Activated naive CD4-positive, alpha-beta T cell treated with anti-CD3 and anti-CD28 coated beads, Interleukin-2, amount 50 U/mL, for 72 hours (primary cell): Measurements from ENCODE around the gene TESPA1. TPM values are rescaled to one million over a fixed set of nuclear protein-coding genes. Genes with fewer than 3 reads are reported as not detected.

Source experiments
- ATAC-seq, 2 donors: fragments of 150-1000 bp; cut with Tn5 transposase; 2 replicates each; pipeline ENCODE4 v1.10.0; 2021; ENCODE audit warnings: mild to moderate bottlenecking in 2 of 2, moderate library complexity in 2 of 2
- DNase-seq, 2 donors: peaks; one replicate each; pipeline ENCODE4 v3.0.0; 2021 to 2022; ENCODE audit warnings: low spot score in 2 of 2
- H3K27ac Mint-ChIP-seq, 2 donors: one replicate each; pipeline ENCODE4 v1.8.0; 2022; ENCODE audit warnings: mild to moderate bottlenecking in 2 of 2, mixed read lengths in 2 of 2
- H3K36me3 Mint-ChIP-seq, 2 donors: one replicate each; pipeline ENCODE4 v1.8.0; 2022; ENCODE audit warnings: mixed read lengths in 2 of 2
- H3K9me3 Mint-ChIP-seq, 2 donors: one replicate each; pipeline ENCODE4 v1.8.0; 2022; ENCODE audit warnings: mixed read lengths in 2 of 2
- total RNA-seq, 2 donors: library from RNA; stranded (reverse); gene quantifications; one replicate each; pipeline ENCODE4 v1.2.3, GENCODE V29; 2022

The TESPA1 gene
- total RNA-seq, 2 donors from 2014 or later, result 94.7 to 95.8 TPM

GRCh38 chr12:54937929-54938328 lies 46.6 kb downstream of the TESPA1 start:
- peak overlapping the region in 1 of 2 donors; percentile 94 for H3K27ac Mint-ChIP-seq

DNA sequence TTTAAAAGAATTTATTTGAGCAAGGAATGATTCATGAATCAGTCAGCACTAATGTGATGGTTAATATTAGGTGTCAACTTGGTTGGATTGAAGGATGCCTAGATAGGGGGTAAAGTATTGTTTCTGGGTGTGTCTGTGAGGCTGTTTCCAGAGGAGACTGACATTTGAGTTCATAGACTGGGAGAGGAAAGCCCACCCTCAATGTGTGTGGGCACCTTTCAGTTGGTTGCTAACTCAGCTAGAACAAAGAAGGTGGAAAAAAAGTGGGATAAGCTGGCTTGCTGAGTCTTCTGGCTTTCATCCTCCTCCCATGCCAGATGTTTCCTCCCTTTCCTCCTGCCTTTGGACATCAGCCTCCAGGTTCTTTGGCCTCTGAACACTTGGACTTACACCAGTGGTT lies 47.2 kb downstream of the TESPA1 start:
- H3K27ac Mint-ChIP-seq, result peak overlapping the region in 1 of 2 donors; percentile 94
- peaks cover 17 to 23% of the 10 kb centered on the region in 2 donors for H3K9me3 Mint-ChIP-seq
- DNase-seq (no peak), ATAC-seq (no peak)
- peaks cover 16 to 46% of the 10 kb centered on the region in 2 donors for H3K36me3 Mint-ChIP-seq

More at GRCh38 chr12:54937929-54938328, 46.6 kb downstream of the TESPA1 start:
- DNase-seq (no peak), ATAC-seq (no peak)
- H3K9me3 Mint-ChIP-seq, result peaks cover 17 to 21% of the 10 kb centered on the region in 2 donors
- H3K36me3 Mint-ChIP-seq, result peaks cover 16 to 41% of the 10 kb centered on the region in 2 donors

GRCh38 chr12:54936736-54937135 lies 47.8 kb downstream of the TESPA1 start:
- DNase-seq (no peak), ATAC-seq (no peak)
- peaks cover 22 to 30% of the 10 kb centered on the region in 2 donors for H3K9me3 Mint-ChIP-seq
- peaks cover 20 to 52% of the 10 kb centered on the region in 2 donors for H3K36me3 Mint-ChIP-seq
- peak overlapping the region in 1 of 2 donors; percentile 94 for H3K27ac Mint-ChIP-seq

- DNase-seq (peak; percentile 36 to 73), ATAC-seq (peak; percentile 87 to 97)
- peaks cover 34 to 43% of the 10 kb centered on the region in 2 donors for H3K9me3 Mint-ChIP-seq
- peaks cover 33 to 66% of the 10 kb centered on the region in 2 donors for H3K36me3 Mint-ChIP-seq
- H3K27ac Mint-ChIP-seq, result peak overlapping the region; percentile 94 to 98
Observed at GRCh38 chr12:54935235-54935951, 49.2 kb downstream of the TESPA1 start.

- Mint-ChIP-seq H3K36me3 (peaks cover 40 to 76% of the 10 kb centered on the region in 2 donors), H3K27ac (peak overlapping the region in 1 of 2 donors; percentile 94), H3K9me3 (peaks cover 40 to 52% of the 10 kb centered on the region in 2 donors)
- ATAC-seq (no peak), DNase-seq (no peak)
Observed at GRCh38 chr12:54934419-54934818, 50.1 kb downstream of the TESPA1 start.

DNA sequence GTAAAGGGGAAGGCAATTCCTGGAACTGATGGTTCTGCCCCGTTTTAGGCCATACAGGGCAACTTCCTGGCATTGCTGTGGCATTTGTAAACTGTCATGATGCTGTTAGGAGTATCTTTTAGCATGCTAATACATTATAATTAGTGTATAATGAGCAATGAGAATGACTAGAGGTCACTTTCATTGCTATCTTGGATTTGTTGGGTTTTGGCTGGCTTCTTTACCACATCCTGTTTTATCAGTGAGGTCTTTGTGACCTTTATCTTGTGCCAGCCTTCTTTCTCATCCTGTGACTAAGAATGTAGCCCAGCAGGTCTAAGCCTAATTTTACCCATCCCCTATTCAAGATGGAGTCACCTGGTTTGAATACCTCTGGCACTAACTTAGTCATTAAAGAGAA lies 51.2 kb downstream of the TESPA1 start:
- H3K36me3 Mint-ChIP-seq, result peaks cover 38 to 76% of the 10 kb centered on the region in 2 donors
- ATAC-seq, result peak; percentile 34 to 63
- peaks cover 37 to 52% of the 10 kb centered on the region in 2 donors for H3K9me3 Mint-ChIP-seq
- no peak for DNase-seq
- H3K27ac Mint-ChIP-seq, result peak overlapping the region; percentile 34 to 94

DNA sequence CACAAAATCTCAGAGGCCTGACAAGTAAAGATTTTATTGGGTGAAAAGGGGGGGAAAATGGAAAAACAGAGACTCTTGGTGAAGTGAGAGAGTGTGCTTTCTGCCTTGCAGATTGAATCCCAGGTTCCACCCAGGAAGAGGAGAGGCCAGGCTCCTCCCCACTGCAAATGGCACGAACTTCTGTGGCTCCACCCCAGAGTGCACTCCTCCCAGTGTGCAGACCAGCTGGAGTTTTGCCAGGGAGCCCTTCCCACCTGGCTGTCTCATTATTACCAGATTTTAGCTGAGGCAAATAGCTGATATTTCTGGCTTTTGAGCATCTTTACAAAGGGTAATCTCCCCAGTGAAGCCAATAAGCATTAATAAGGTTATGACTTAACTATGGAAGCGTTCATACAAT lies 51.9 kb downstream of the TESPA1 start:
- peak overlapping the region in 1 of 2 donors; percentile 94 for H3K27ac Mint-ChIP-seq
- peaks cover 36 to 70% of the 10 kb centered on the region in 2 donors for H3K36me3 Mint-ChIP-seq
- no peak for DNase-seq

GRCh38 chr12:54932038-54932437 lies 52.5 kb downstream of the TESPA1 start:
- H3K36me3 Mint-ChIP-seq, result peaks cover 41 to 70% of the 10 kb centered on the region in 2 donors
- peak overlapping the region; percentile 2 to 94 for H3K27ac Mint-ChIP-seq
- no peak for ATAC-seq
- no peak for DNase-seq
- peaks cover 35 to 55% of the 10 kb centered on the region in 2 donors for H3K9me3 Mint-ChIP-seq

More for the DNA sequence above, 51.9 kb downstream of the TESPA1 start:
- H3K9me3 Mint-ChIP-seq, result peaks cover 35 to 52% of the 10 kb centered on the region in 2 donors
- no peak for ATAC-seq

DNA sequence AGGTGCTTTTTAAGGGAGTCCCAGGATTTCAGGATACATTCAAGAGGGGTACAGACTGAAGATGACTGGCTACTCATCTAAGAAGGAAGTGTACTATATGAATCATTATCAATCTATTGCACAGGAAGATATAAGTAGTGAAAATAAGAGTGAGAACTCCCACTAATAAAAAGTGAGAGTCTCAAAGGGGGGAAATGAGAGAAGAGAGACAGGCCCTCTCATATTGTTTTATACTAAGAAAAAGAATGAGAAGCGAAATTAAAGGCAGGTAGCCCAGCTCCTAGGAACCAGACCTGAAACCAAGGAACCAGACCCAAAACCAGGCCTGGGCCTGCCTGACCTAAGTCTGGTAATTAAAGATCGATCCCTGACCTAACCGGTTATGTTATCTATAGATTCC lies 54.6 kb downstream of the TESPA1 start:
- Mint-ChIP-seq H3K36me3 (peaks cover 31 to 52% of the 10 kb centered on the region in 2 donors), H3K9me3 (peaks cover 23 to 41% of the 10 kb centered on the region in 2 donors), H3K27ac (peak overlapping the region in 1 of 2 donors; percentile 94)
- DNase-seq, result no peak
- ATAC-seq, result no peak

DNA sequence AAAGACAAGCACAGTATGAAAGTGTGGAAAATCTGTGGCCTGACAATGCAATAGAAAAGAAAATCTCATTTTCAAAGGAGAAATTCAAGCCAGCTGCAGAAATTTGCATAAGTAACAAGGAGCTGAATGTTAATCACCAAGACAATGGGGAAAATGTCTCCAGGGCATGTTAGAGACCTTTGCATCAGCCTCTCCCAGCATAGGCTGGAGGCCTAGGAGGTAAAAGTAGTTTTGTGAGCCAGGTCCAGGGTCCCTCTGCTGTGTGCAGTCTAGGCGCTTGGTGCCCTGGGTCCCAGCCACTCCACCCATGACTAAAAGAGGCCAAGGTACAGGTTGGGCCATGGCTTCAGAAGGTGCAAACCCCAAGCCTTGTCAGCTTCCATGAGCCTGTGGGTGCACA lies 58.3 kb downstream of the TESPA1 start:
- DNase-seq (no peak), ATAC-seq (no peak)
- peaks cover 13 to 25% of the 10 kb centered on the region in 2 donors for H3K9me3 Mint-ChIP-seq
- peaks cover 23 to 32% of the 10 kb centered on the region in 2 donors for H3K36me3 Mint-ChIP-seq
- no peak overlapping the region for H3K27ac Mint-ChIP-seq

- Mint-ChIP-seq H3K36me3 (peaks cover 13 to 21% of the 10 kb centered on the region in 2 donors), H3K27ac (no peak overlapping the region), H3K9me3 (peaks cover 4 to 14% of the 10 kb centered on the region in 2 donors)
- ATAC-seq, result no peak
- no peak for DNase-seq
Observed at GRCh38 chr12:54924972-54925707, 59.4 kb downstream of the TESPA1 start.

DNA sequence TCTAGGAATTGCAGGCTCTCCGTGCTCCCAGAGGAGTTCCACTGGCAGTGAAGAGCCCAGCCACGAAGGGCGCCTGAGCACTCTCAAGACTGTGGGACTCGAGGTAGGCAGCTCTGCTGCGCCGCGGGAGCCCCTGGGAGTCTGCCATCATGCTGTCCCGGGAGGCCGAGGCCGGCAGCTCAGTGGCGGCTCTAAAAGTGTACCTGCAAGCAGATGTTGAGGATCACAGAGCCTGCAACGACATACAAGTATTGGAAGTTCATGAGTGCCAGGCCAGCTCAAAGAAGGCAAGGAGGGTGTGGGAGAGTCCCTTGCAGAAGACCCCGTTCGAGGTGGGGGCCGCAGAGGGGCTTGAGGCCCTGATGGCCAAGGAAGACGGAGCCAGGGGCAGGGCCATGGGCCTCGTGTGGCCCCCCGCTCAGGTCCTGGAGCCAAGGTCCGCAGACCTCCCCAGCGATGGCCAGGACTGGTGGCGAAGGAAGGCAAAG lies 67.5 kb downstream of the TESPA1 start:
- H3K9me3 Mint-ChIP-seq, result peaks cover 6 to 12% of the 10 kb centered on the region in 2 donors
- no peaks in the 10 kb centered on the region for H3K36me3 Mint-ChIP-seq
- H3K27ac Mint-ChIP-seq, result no peak overlapping the region

More for the DNA sequence above, 67.5 kb downstream of the TESPA1 start:
- ATAC-seq (no peak), DNase-seq (no peak)

Other genes with a start within 250 kb of the TESPA1 start
- under 1 TPM in 1 of 2 donors, not detected in 1; 0.82 TPM for gene MUCL1, start 130.2 kb downstream of the TESPA1 start, total RNA-seq
- gene NEUROD4, start 35.2 kb upstream of the TESPA1 start, total RNA-seq, result not detected
- gene OR9K2, start 141.6 kb upstream of the TESPA1 start, total RNA-seq, result not detected
- not detected for gene OR10A7, start 236.3 kb upstream of the TESPA1 start, total RNA-seq